A673 (cell line): ENCODE results near the gene SEMA5B. TPM values are rescaled to one million over a fixed set of nuclear protein-coding genes. Genes with fewer than 3 reads are reported as not detected.

Experiments used
- BruUV-seq: library from RNA; stranded (reverse); fragments of 400-500 nt; replicated peaks from 2 replicates; lab custom pipeline; 2021; lab: Mats Ljungman, UMichigan
- CTCF ChIA-PET: fragments of 300-600 bp; sonication (Branson Sonifier 250); formaldehyde crosslinking; loops from one replicate; lab custom pipeline; 2022; ENCODE audit warnings: antibody characterized with exemption; lab: Charles Lee
- POLR2A ChIA-PET: fragments of 300-600 bp; sonication (Branson Sonifier 250); formaldehyde crosslinking; loops from one replicate; lab custom pipeline; 2022; ENCODE audit warnings: antibody characterized with exemption; ENCODE audit not compliant: low non-redundant PET; lab: Charles Lee
- DNase-seq: peaks from one replicate; pipeline ENCODE4 v3.0.0-alpha.2; 2015; ENCODE audit warnings: low spot score
- H3K27ac ChIP-seq: fragments of 200-600 bp; sonication (generic); 2 replicates; pipeline ENCODE4 v1.5.1; 2016; ENCODE audit warnings: mixed run types, low read depth, mild to moderate bottlenecking, mixed read lengths, antibody characterized with exemption, low read length; ENCODE audit not compliant: poor library complexity, severe bottlenecking
- H3K27me3 ChIP-seq: fragments of 200-600 bp; sonication (generic); replicated peaks from 2 replicates; pipeline ENCODE4 v1.6.1; 2017; ENCODE audit warnings: mixed run types, low read depth, mild to moderate bottlenecking, mixed read lengths, antibody characterized with exemption, low read length; ENCODE audit not compliant: insufficient read depth, poor library complexity
- H3K36me3 ChIP-seq: fragments of 200-600 bp; sonication (generic); 2 replicates; pipeline ENCODE4 v1.6.1; 2016; ENCODE audit warnings: mixed run types, mild to moderate bottlenecking, mixed read lengths, antibody characterized with exemption, low read length; ENCODE audit not compliant: insufficient read depth, poor library complexity, severe bottlenecking
- H3K4me1 ChIP-seq: fragments of 200-600 bp; sonication (generic); 2 replicates; pipeline ENCODE4 v1.6.1; 2017; ENCODE audit warnings: mixed run types, mild to moderate bottlenecking, mixed read lengths, antibody characterized with exemption, low read length; ENCODE audit not compliant: insufficient read depth, poor library complexity, severe bottlenecking
- H3K4me3 ChIP-seq: fragments of 200-600 bp; sonication (generic); 2 replicates; pipeline ENCODE4 v1.5.1; 2016; ENCODE audit warnings: low read depth, mixed run types, mild to moderate bottlenecking, mixed read lengths, low read length; ENCODE audit not compliant: poor library complexity, severe bottlenecking
- H3K9me3 ChIP-seq: fragments of 200-600 bp; sonication (generic); 2 replicates; pipeline ENCODE4 v1.6.1; 2016; ENCODE audit warnings: mixed run types, low read depth, mild to moderate bottlenecking, mixed read lengths, antibody characterized with exemption, low read length; ENCODE audit not compliant: poor library complexity, severe bottlenecking
- EZH2 ChIP-seq: fragments of 200-600 bp; sonication (generic); IDR thresholded peaks from 2 replicates; pipeline ENCODE4 v1.6.1; 2017; ENCODE audit warnings: borderline replicate concordance, low read depth, mild to moderate bottlenecking, mixed read lengths, antibody characterized with exemption, low read length; ENCODE audit not compliant: poor library complexity, severe bottlenecking
- intact Hi-C: fragments of 100-400 bp; cut with micrococcal nuclease; formaldehyde crosslinking; loops from one replicate; pipeline ENCODE4 v1.10.0; 2022; ENCODE audit not compliant: unreplicated experiment
- total RNA-seq: library from RNA; stranded (reverse); gene quantifications from 2 replicates; pipeline ENCODE4 v1.2.3, GENCODE V29; 2021
- TF ChIP-seq, protein P1 (sequence below): fragments of 300-800, 200-600 bp; sonication (generic); conservative IDR thresholded peaks from 2 replicates; pipeline ENCODE4 v1.5.1; 2017; ENCODE audit warnings: low read depth, mild to moderate bottlenecking, antibody characterized with exemption, low read length, moderate library complexity, mixed read lengths

The SEMA5B gene
- total RNA-seq, 1 experiment from 2014 or later = 7.6 TPM

DNA sequence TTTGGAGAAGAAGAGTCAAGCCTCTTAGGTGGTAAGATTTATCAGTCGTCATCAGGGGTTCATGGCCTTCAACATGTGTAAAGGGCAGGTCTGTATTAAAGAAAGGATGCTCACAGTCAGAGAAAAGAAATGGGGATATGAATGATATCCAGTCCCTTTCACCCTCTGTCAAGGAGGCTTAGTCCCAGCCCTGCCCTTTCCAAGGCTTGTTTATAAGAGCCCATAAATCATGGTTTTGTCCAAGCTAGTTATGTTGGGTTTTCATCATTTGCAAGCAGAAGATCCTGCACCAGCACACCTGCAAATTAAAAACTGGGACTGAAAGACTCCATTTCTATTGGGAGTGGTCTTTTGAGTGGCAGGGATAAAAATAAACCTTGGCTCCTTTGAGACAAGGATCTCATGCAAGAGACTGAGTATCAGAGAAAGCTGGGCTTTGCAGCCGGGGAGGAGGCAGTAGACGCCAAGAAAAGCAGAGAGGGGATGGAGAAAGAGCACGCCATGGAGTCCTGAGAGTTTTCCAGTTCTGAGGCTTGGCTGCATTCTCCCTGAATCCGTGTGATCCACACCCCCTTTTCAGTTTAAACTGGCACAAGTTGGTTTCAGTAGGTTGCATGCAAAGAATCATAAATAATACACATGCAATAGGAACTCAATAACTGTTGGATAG, 26.7 kb upstream of the SEMA5B start:
- H3K27ac ChIP-seq = no peak overlapping the region
- no TSS peak for BruUV-seq
- no peaks in the 10 kb centered on the region for H3K27me3 ChIP-seq
- H3K36me3 ChIP-seq = no peaks in the 10 kb centered on the region
- TF ChIP-seq, protein P1, sequence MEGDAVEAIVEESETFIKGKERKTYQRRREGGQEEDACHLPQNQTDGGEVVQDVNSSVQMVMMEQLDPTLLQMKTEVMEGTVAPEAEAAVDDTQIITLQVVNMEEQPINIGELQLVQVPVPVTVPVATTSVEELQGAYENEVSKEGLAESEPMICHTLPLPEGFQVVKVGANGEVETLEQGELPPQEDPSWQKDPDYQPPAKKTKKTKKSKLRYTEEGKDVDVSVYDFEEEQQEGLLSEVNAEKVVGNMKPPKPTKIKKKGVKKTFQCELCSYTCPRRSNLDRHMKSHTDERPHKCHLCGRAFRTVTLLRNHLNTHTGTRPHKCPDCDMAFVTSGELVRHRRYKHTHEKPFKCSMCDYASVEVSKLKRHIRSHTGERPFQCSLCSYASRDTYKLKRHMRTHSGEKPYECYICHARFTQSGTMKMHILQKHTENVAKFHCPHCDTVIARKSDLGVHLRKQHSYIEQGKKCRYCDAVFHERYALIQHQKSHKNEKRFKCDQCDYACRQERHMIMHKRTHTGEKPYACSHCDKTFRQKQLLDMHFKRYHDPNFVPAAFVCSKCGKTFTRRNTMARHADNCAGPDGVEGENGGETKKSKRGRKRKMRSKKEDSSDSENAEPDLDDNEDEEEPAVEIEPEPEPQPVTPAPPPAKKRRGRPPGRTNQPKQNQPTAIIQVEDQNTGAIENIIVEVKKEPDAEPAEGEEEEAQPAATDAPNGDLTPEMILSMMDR = no peak
- no peak for TF ChIP-seq EZH2
- ChIA-PET CTCF (no interaction called here), POLR2A (no interaction called here)
- intact Hi-C loops = no loop called here
- no peak for DNase-seq
- no peaks in the 10 kb centered on the region for H3K4me1 ChIP-seq
- H3K9me3 ChIP-seq = no peaks in the 10 kb centered on the region
- no peak overlapping the region for H3K4me3 ChIP-seq

DNA sequence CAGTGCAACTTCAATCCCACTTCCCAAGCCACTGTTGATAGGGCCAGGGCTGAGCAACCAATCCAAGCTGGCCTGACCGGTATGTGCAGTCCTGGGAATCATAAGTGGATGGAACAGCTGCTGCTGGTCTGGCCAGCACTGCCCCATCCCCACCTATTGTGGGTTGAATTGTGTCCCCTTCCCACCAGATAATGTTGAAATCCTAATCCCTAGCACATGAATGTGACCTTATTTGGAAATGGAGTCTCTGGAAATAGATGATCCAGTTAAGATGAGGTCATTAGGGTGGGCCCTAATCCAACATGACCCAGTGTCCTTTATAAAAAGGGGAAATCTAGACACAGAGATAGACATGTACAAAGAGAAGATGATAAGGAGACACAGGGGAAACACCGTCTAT, 25.5 kb upstream of the SEMA5B start:
- intact Hi-C loops = no loop called here
- H3K4me1 ChIP-seq = no peaks in the 10 kb centered on the region
- no peaks in the 10 kb centered on the region for H3K36me3 ChIP-seq
- POLR2A ChIA-PET = interaction anchor here (0.6 kb wide), 1 partner anchor 172 kb away, joined by 3 read pairs; no protein-coding TSS in a partner anchor
- H3K4me3 ChIP-seq = no peak overlapping the region
- no peak for TF ChIP-seq EZH2
- TF ChIP-seq, protein P1 = no peak
- no peak overlapping the region for H3K27ac ChIP-seq
- BruUV-seq = no TSS peak
- DNase-seq = no peak
- CTCF ChIA-PET = no interaction called here
- no peaks in the 10 kb centered on the region for H3K9me3 ChIP-seq
- no peaks in the 10 kb centered on the region for H3K27me3 ChIP-seq

DNA sequence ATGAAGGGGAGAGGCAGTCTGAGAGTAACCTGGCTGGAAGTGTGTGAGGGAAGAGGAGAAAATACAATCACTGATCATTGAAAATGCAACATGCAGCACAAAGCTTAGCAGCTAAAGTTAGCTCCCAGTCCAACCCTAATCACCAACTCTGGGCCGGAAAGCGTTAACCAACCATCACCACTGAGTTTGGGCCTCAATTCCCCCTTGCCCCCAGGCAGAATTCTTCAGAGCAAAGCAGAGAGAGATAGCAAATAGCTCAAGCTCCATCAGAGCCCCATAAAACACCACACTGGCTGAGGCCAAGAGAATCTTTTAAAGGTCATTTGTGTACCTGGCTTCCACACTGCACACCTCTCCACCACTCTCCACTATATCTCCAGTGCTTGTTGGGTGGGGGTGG, 23.1 kb upstream of the SEMA5B start:
- Histone ChIP-seq H3K4me1 (no peaks in the 10 kb centered on the region), H3K36me3 (no peaks in the 10 kb centered on the region), H3K27ac (no peak overlapping the region), H3K4me3 (no peak overlapping the region), H3K9me3 (no peaks in the 10 kb centered on the region), H3K27me3 (no peaks in the 10 kb centered on the region)
- no TSS peak for BruUV-seq
- no peak for DNase-seq
- intact Hi-C loops = no loop called here
- ChIA-PET POLR2A (no interaction called here), CTCF (no interaction called here)
- TF ChIP-seq, protein P1 = no peak
- TF ChIP-seq EZH2 = no peak
